GM19328 (cell line): ENCODE data around the gene SLC6A2.

Experiments used
- ATAC-seq: cut with Tn5 transposase; IDR thresholded peaks from one replicate; pipeline ENCODE4 v1.9.1; 2021; ENCODE audit warnings: mild to moderate bottlenecking, moderate library complexity; ENCODE audit not compliant: unreplicated experiment

SLC6A2 gene

GRCh38 chr16:55645986-55646385 is 9.8 kb upstream of the SLC6A2 start:
- no peak for ATAC-seq

GRCh38 chr16:55647343-55647742 is 8.4 kb upstream of the SLC6A2 start:
- ATAC-seq, result no peak

GRCh38 chr16:55647798-55648197 is 8.0 kb upstream of the SLC6A2 start:
- ATAC-seq, result no peak

GRCh38 chr16:55651841-55652824 is 3.7 kb upstream of the SLC6A2 start:
- no peak for ATAC-seq

- ATAC-seq, result no peak
These were observed 2.7 kb upstream of the SLC6A2 start for GRCh38 chr16:55653106-55653505.

GRCh38 chr16:55655381-55655896 is 349 bp upstream of the SLC6A2 start:
- ATAC-seq, result no peak

- no peak for ATAC-seq
These were observed 904 bp downstream of the SLC6A2 start for GRCh38 chr16:55656691-55657092.

- no peak for ATAC-seq
These were observed 1.8 kb downstream of the SLC6A2 start for GRCh38 chr16:55657616-55658015.

- no peak for ATAC-seq
These were observed 3.2 kb downstream of the SLC6A2 start for GRCh38 chr16:55658898-55659420.

- ATAC-seq, result no peak
These were observed 4.2 kb downstream of the SLC6A2 start for GRCh38 chr16:55660026-55660425.

- no peak for ATAC-seq
These were observed 5.0 kb downstream of the SLC6A2 start for GRCh38 chr16:55660828-55661227.

- no peak for ATAC-seq
These were observed 6.3 kb downstream of the SLC6A2 start for GRCh38 chr16:55661941-55662643.

- ATAC-seq, result no peak
These were observed 6.8 kb downstream of the SLC6A2 start for GRCh38 chr16:55662644-55663031.

- no peak for ATAC-seq
These were observed 7.4 kb downstream of the SLC6A2 start for GRCh38 chr16:55663225-55663624.

GRCh38 chr16:55663765-55664677 is 8.2 kb downstream of the SLC6A2 start:
- ATAC-seq, result no peak

GRCh38 chr16:55664786-55665407 is 9.1 kb downstream of the SLC6A2 start:
- no peak for ATAC-seq

- no peak for ATAC-seq
These were observed 9.7 kb downstream of the SLC6A2 start for GRCh38 chr16:55665511-55665910.

- no peak for ATAC-seq
These were observed 10.2 kb downstream of the SLC6A2 start for GRCh38 chr16:55666012-55666411.

GRCh38 chr16:55667753-55668152 is 12.0 kb downstream of the SLC6A2 start:
- no peak for ATAC-seq
